Measurements from ENCODE around the gene CYP1A1. TPM values are rescaled to one million over a fixed set of nuclear protein-coding genes. Genes with fewer than 3 reads are reported as not detected.

The CYP1A1 gene
- total RNA-seq, 2 experiments from 2014 or later = 4.7 to 4.8 TPM

DNA sequence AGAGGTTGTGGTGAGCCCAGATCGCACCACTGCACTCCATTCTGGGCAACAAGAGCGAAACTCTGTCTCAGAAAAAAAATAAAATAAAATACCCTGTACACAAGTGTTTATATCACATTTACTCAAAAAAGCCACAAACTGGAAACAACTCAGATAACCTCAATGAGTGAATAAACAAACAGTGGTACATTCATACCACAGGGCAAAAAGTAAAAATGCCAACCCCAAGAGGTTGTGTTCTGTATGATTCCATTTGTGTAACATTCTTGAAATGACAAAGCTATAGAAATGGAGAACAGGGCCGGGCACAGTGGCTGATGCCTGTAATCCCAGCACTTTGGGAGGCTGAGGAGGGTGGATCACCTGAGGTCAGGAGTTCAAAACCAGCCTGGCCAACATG, 42.4 kb downstream of the CYP1A1 start:
- Mint-ChIP-seq H3K4me3 (no peak overlapping the region), H3K9me3 (ENCODE audit: insufficient read depth) (peaks cover 4% of the 10 kb centered on the region), H3K27me3 (ENCODE audit: low read depth) (no peaks in the 10 kb centered on the region), H3K36me3 (ENCODE audit: low read depth) (peaks cover 31% of the 10 kb centered on the region), H3K27ac (no peak overlapping the region), H3K4me1 (ENCODE audit: low read depth) (peaks cover 2% of the 10 kb centered on the region)
- ChIA-PET CTCF (interaction anchor here (1.4 kb wide), 1 partner anchor 86 kb away, joined by 3 read pairs; no protein-coding TSS in a partner anchor), POLR2A (no interaction called here)
- ATAC-seq = no peak
- no peak for DNase-seq

- H3K27ac Mint-ChIP-seq = no peak overlapping the region
- no peak overlapping the region for H3K4me3 Mint-ChIP-seq
- peaks cover 4% of the 10 kb centered on the region for H3K9me3 Mint-ChIP-seq (ENCODE audit: insufficient read depth)
- H3K36me3 Mint-ChIP-seq (ENCODE audit: low read depth) = peaks cover 27% of the 10 kb centered on the region
- POLR2A ChIA-PET = no interaction called here
- no peaks in the 10 kb centered on the region for H3K27me3 Mint-ChIP-seq (ENCODE audit: low read depth)
- ATAC-seq (no peak), DNase-seq (no peak)
- CTCF ChIA-PET = interaction anchor here (1.2 kb wide), 1 partner anchor 89 kb away, joined by 3 read pairs; no protein-coding TSS in a partner anchor
- peaks cover 3% of the 10 kb centered on the region for H3K4me1 Mint-ChIP-seq (ENCODE audit: low read depth)
These were observed 44.9 kb downstream of the CYP1A1 start for GRCh38 chr15:74680456-74680855.

DNA sequence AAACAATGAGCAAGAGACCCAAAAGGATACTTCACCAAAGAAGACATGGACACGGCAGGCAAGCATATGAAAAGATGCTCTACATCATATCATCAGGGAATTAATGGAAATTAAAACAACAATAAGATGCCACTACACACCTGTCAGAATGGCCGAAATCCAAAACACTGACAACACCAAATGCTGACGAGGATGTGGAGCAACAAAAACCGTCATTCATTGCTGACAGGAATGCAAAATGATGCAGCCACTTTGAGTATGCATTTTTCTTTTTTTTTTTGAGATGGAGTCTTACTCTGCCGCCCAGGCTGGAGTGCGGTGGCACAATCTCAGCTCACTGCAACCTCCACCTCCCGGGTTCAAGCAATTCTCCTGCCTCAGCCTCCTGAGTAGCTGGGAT, 48.5 kb downstream of the CYP1A1 start:
- no peak for ATAC-seq
- Mint-ChIP-seq H3K36me3 (ENCODE audit: low read depth) (peaks cover 19% of the 10 kb centered on the region), H3K4me1 (ENCODE audit: low read depth) (peaks cover 3% of the 10 kb centered on the region), H3K27me3 (ENCODE audit: low read depth) (no peaks in the 10 kb centered on the region), H3K9me3 (ENCODE audit: insufficient read depth) (no peaks in the 10 kb centered on the region), H3K27ac (no peak overlapping the region), H3K4me3 (no peak overlapping the region)
- no peak for DNase-seq
- CTCF ChIA-PET = no interaction called here
- POLR2A ChIA-PET = no interaction called here

- H3K36me3 Mint-ChIP-seq (ENCODE audit: low read depth) = peaks cover 22% of the 10 kb centered on the region
- no peak for DNase-seq
- H3K4me1 Mint-ChIP-seq (ENCODE audit: low read depth) = peaks cover 3% of the 10 kb centered on the region
- H3K27ac Mint-ChIP-seq = no peak overlapping the region
- no peak overlapping the region for H3K4me3 Mint-ChIP-seq
- POLR2A ChIA-PET = no interaction called here
- no peaks in the 10 kb centered on the region for H3K27me3 Mint-ChIP-seq (ENCODE audit: low read depth)
- H3K9me3 Mint-ChIP-seq (ENCODE audit: insufficient read depth) = no peaks in the 10 kb centered on the region
- CTCF ChIA-PET = interaction anchor here (1.3 to 1.4 kb wide), 2 partner anchors 40 to 53 kb away, joined by 3 to 4 read pairs; no protein-coding TSS in a partner anchor
- no peak for ATAC-seq
These were observed 51.2 kb downstream of the CYP1A1 start for GRCh38 chr15:74674161-74674560.

GRCh38 chr15:74669627-74670026, 55.7 kb downstream of the CYP1A1 start:
- Mint-ChIP-seq H3K27me3 (ENCODE audit: low read depth) (no peaks in the 10 kb centered on the region), H3K36me3 (ENCODE audit: low read depth) (peaks cover 22% of the 10 kb centered on the region), H3K4me3 (no peak overlapping the region), H3K27ac (no peak overlapping the region), H3K9me3 (ENCODE audit: insufficient read depth) (no peaks in the 10 kb centered on the region), H3K4me1 (ENCODE audit: low read depth) (peaks cover 1% of the 10 kb centered on the region)
- ChIA-PET CTCF (interaction anchor here (1.0 to 2.1 kb wide), 3 partner anchors 34 to 99 kb away, joined by 4 to 12 read pairs (median 4); no protein-coding TSS in a partner anchor), POLR2A (no interaction called here)
- no peak for ATAC-seq
- no peak for DNase-seq

Other genes with a start within 250 kb of the CYP1A1 start
- gene ARID3B, start 184.3 kb downstream of the CYP1A1 start, total RNA-seq = 10 to 100 TPM; 39.8 to 40.1 TPM
- gene CLK3, start 109.7 kb downstream of the CYP1A1 start, total RNA-seq = 100 to 1,000 TPM; 125 to 128 TPM
- gene EDC3, start 29.5 kb downstream of the CYP1A1 start, total RNA-seq = 10 to 100 TPM; 40.4 to 41.6 TPM
- not detected for gene CYP1A2, start 23.3 kb upstream of the CYP1A1 start, total RNA-seq
- 100 to 1,000 TPM; 314 to 330 TPM for gene CSK, start 56.6 kb upstream of the CYP1A1 start, total RNA-seq
- 1 to 10 TPM in 1 of 2 experiments, under 1 TPM in 1; 0.47 to 1.0 TPM for gene LMAN1L, start 87.3 kb upstream of the CYP1A1 start, total RNA-seq
- gene CPLX3, start 101.1 kb upstream of the CYP1A1 start, total RNA-seq = not detected
- gene ULK3, start 117.6 kb upstream of the CYP1A1 start, total RNA-seq = 10 to 100 TPM; 56.9 to 58.0 TPM
- gene SCAMP2, start 147.8 kb upstream of the CYP1A1 start, total RNA-seq = 100 to 1,000 TPM in 1 of 2 experiments, 10 to 100 TPM in 1; 96.9 to 105 TPM
- 10 to 100 TPM; 55.7 to 56.7 TPM for gene MPI, start 164.5 kb upstream of the CYP1A1 start, total RNA-seq
- 10 to 100 TPM; 61.3 to 72.5 TPM for gene FAM219B, start 181.3 kb upstream of the CYP1A1 start, total RNA-seq
- 100 to 1,000 TPM; 305 to 313 TPM for gene COX5A, start 212.5 kb upstream of the CYP1A1 start, total RNA-seq
- gene RPP25, start 231.2 kb upstream of the CYP1A1 start, total RNA-seq = 1 to 10 TPM; 6.5 to 7.2 TPM